Skeletal muscle tissue (tissue), 4 donors: ENCODE results near the gene LTV1. TPM values are rescaled to one million over a fixed set of nuclear protein-coding genes. Genes with fewer than 3 reads are reported as not detected.

Experiments used
- H3K27ac ChIP-seq: one replicate; pipeline ENCODE4 v1.7.0; 2013; ENCODE audit warnings: mild to moderate bottlenecking, low read depth, low read length, inconsistent platforms
- H3K27me3 ChIP-seq, 3 donors: one replicate each; pipeline ENCODE4 v1.7.0; 2013; ENCODE audit warnings: low read length in 3 of 3; ENCODE audit not compliant: control insufficient read depth in 3 of 3, insufficient read depth in 3 of 3
- H3K36me3 ChIP-seq, 3 donors: one replicate each; pipeline ENCODE4 v1.7.0; 2013; ENCODE audit warnings: low read length in 3 of 3; ENCODE audit not compliant: control insufficient read depth in 3 of 3, insufficient read depth in 3 of 3
- H3K4me1 ChIP-seq, 3 donors: one replicate each; pipeline ENCODE4 v1.7.0; 2013; ENCODE audit warnings: low read length in 3 of 3, mild to moderate bottlenecking in 3 of 3; ENCODE audit not compliant: control insufficient read depth in 3 of 3, insufficient read depth in 3 of 3
- H3K4me3 ChIP-seq, 3 donors: one replicate each; pipeline ENCODE4 v1.7.0; 2013; ENCODE audit warnings: low read length in 3 of 3
- H3K9ac ChIP-seq, 3 donors: one replicate each; pipeline ENCODE4 v1.7.0; 2013; ENCODE audit warnings: low read length in 3 of 3, mild to moderate bottlenecking in 3 of 3, moderate library complexity in 2 of 3, low read depth in 1 of 3
- H3K9me3 ChIP-seq, 3 donors: one replicate each; pipeline ENCODE4 v1.7.0; 2013; ENCODE audit warnings: low read length in 3 of 3; ENCODE audit not compliant: control insufficient read depth in 3 of 3
- total RNA-seq: library from RNA; depleted of rRNA; stranded (reverse); fragments of >200 nt; gene quantifications from one replicate; pipeline ENCODE4 v1.2.3, GENCODE V29; 2014
- donor health status: Osteomylitis.

The LTV1 gene
- total RNA-seq, 1 donor from 2014 or later = 19.8 TPM

DNA sequence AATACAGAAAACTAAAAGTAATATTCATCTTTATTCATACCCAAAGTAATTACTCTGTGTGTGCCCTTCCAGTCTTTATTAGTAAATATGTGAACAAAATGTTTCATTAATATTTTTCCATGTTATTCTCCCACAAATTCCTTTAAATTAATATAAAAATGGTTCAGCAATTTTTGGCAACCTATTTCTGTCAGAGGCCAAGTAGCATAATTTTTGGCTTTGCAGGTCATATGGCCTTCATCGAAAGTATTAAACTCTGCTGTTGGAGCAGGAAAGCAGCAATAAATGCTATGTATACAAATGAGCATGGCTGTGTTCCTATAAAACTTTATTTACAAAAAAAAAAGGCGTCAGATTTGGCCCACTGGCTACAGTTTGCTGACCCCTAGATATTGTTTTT is 37.3 kb downstream of the LTV1 start:
- Histone ChIP-seq H3K4me3 (no peak overlapping the region), H3K4me1 (no peaks in the 10 kb centered on the region), H3K9ac (no peak overlapping the region), H3K9me3 (peaks cover 0 to 5% (median 3%) of the 10 kb centered on the region in 3 donors), H3K36me3 (no peaks in the 10 kb centered on the region), H3K27me3 (no peaks in the 10 kb centered on the region), H3K27ac (no peak overlapping the region)

- Histone ChIP-seq H3K36me3 (no peaks in the 10 kb centered on the region), H3K27ac (peak overlapping the region; percentile 46), H3K9ac (no peak overlapping the region), H3K4me3 (no peak overlapping the region), H3K9me3 (peaks cover 0 to 5% (median 3%) of the 10 kb centered on the region in 3 donors), H3K27me3 (no peaks in the 10 kb centered on the region), H3K4me1 (no peaks in the 10 kb centered on the region)
These were observed 39.3 kb downstream of the LTV1 start for GRCh38 chr6:143882401-143882930.

GRCh38 chr6:143884216-143884900 is 41.2 kb downstream of the LTV1 start:
- H3K9ac ChIP-seq = no peak overlapping the region
- H3K4me1 ChIP-seq = no peaks in the 10 kb centered on the region
- H3K9me3 ChIP-seq = no peaks in the 10 kb centered on the region
- no peak overlapping the region for H3K27ac ChIP-seq
- no peaks in the 10 kb centered on the region for H3K27me3 ChIP-seq
- H3K4me3 ChIP-seq = no peak overlapping the region
- no peaks in the 10 kb centered on the region for H3K36me3 ChIP-seq

GRCh38 chr6:143885116-143885515 is 42.0 kb downstream of the LTV1 start:
- Histone ChIP-seq H3K36me3 (no peaks in the 10 kb centered on the region), H3K4me3 (no peak overlapping the region), H3K27me3 (no peaks in the 10 kb centered on the region), H3K9ac (no peak overlapping the region), H3K9me3 (no peaks in the 10 kb centered on the region), H3K4me1 (no peaks in the 10 kb centered on the region), H3K27ac (no peak overlapping the region)

GRCh38 chr6:143894655-143895054 is 51.5 kb downstream of the LTV1 start:
- Histone ChIP-seq H3K27ac (no peak overlapping the region), H3K27me3 (no peaks in the 10 kb centered on the region), H3K36me3 (no peaks in the 10 kb centered on the region), H3K9ac (no peak overlapping the region), H3K4me1 (no peaks in the 10 kb centered on the region), H3K4me3 (no peak overlapping the region), H3K9me3 (no peaks in the 10 kb centered on the region)

- H3K4me3 ChIP-seq = no peak overlapping the region
- no peaks in the 10 kb centered on the region for H3K9me3 ChIP-seq
- no peaks in the 10 kb centered on the region for H3K27me3 ChIP-seq
- H3K27ac ChIP-seq = no peak overlapping the region
- no peaks in the 10 kb centered on the region for H3K4me1 ChIP-seq
- no peaks in the 10 kb centered on the region for H3K36me3 ChIP-seq
- no peak overlapping the region for H3K9ac ChIP-seq
These were observed 53.2 kb downstream of the LTV1 start for GRCh38 chr6:143896126-143896860.

- Histone ChIP-seq H3K4me1 (peaks cover 0 to 13% (median 2%) of the 10 kb centered on the region in 3 donors), H3K27me3 (no peaks in the 10 kb centered on the region), H3K27ac (no peak overlapping the region), H3K4me3 (no peak overlapping the region), H3K9me3 (no peaks in the 10 kb centered on the region), H3K36me3 (no peaks in the 10 kb centered on the region), H3K9ac (no peak overlapping the region)
These were observed 57.2 kb downstream of the LTV1 start for GRCh38 chr6:143900358-143900757.

- no peak overlapping the region for H3K9ac ChIP-seq
- H3K4me1 ChIP-seq = peaks cover 0 to 13% (median 2%) of the 10 kb centered on the region in 3 donors
- H3K27ac ChIP-seq = no peak overlapping the region
- no peaks in the 10 kb centered on the region for H3K27me3 ChIP-seq
- peak overlapping the region in 1 of 3 donors; percentile 17 for H3K4me3 ChIP-seq
- H3K9me3 ChIP-seq = no peaks in the 10 kb centered on the region
- H3K36me3 ChIP-seq = no peaks in the 10 kb centered on the region
These were observed 59.0 kb downstream of the LTV1 start for GRCh38 chr6:143901885-143902750.

DNA sequence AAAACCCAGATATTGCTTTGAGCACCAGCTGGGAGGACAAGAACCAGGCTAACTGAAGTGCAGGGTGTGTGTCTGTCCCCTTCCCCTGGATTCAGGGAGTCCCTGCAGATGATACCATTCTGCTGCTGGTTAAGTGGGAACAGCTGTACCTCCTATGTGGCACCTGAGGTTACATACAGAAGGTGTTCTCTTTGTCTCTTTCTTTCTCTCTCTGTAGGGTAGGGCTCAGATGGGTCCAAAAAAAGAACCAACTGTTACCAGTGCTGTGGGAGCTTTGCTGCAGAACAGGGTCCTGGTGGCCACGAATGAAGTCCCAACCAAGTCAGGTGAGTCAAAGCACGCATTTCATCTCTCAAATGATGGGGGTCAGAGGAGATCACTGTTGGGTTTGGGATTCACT is 59.7 kb downstream of the LTV1 start:
- H3K9ac ChIP-seq = no peak overlapping the region
- H3K27ac ChIP-seq = no peak overlapping the region
- no peak overlapping the region for H3K4me3 ChIP-seq
- H3K4me1 ChIP-seq = peaks cover 0 to 13% (median 2%) of the 10 kb centered on the region in 3 donors
- no peaks in the 10 kb centered on the region for H3K36me3 ChIP-seq
- no peaks in the 10 kb centered on the region for H3K27me3 ChIP-seq
- H3K9me3 ChIP-seq = no peaks in the 10 kb centered on the region
